ENCODE measurements around the gene IMP4.

Gene IMP4

DNA sequence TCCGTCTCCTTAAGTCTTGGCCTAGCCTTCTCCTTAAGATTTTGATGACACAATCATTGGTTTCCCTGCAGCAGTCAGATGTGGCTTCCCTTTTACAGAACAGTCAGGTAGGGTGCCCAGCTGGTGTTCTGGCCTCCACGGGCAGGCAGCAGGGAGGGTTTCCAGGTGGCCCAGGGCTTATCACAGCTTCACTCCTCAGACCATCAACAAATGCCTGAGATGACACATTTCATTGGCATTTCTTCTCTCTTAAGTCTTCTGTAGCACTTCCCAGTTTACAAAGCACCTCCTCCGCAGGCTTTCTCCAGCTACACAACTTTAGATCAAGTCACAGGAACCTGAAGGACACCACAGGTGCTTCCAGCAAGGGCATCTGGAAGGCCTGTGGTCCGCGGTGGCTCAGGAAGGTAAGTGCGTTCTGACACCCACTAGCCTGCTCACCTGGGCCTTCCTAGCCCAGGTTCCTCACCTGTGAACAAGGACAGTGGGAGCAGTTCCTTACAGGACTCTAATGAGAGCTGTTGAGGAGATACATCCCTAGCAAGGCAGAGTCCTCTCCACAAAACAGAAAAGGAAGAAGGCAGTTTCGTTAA, 50.7 kb downstream of the IMP4 start:
- no peaks in the 10 kb centered on the region for H3K79me2 ChIP-seq (ENCODE audit: low read length)
- H3K9ac ChIP-seq (ENCODE audit: low read length) = no peak overlapping the region
- no peaks in the 10 kb centered on the region for H3K27me3 ChIP-seq (ENCODE audit: low read depth, low read length)
- no peaks in the 10 kb centered on the region for H4K20me1 ChIP-seq (ENCODE audit: insufficient read depth, low read length)
- 0 out of 2 replicates have a peak overlapping the region, but pooled peaks have one; percentile 15 for H2AFZ ChIP-seq (ENCODE audit: low read depth, low read length)
- no peak overlapping the region for H3K4me3 ChIP-seq (ENCODE audit: low read length)
- H3K9me3 ChIP-seq (ENCODE audit: insufficient read depth, low read length) = peaks cover 3% of the 10 kb centered on the region; the same call in 1 of the 2 replicates
- H3K4me1 ChIP-seq (ENCODE audit: low read length) = peaks cover 31% of the 10 kb centered on the region
- TF ChIP-seq EZH2phosphoT487 (IDR thresholded peaks at IDR 0.05; ENCODE audit: low read depth) = no peak
- TF ChIP-seq, protein P1, sequence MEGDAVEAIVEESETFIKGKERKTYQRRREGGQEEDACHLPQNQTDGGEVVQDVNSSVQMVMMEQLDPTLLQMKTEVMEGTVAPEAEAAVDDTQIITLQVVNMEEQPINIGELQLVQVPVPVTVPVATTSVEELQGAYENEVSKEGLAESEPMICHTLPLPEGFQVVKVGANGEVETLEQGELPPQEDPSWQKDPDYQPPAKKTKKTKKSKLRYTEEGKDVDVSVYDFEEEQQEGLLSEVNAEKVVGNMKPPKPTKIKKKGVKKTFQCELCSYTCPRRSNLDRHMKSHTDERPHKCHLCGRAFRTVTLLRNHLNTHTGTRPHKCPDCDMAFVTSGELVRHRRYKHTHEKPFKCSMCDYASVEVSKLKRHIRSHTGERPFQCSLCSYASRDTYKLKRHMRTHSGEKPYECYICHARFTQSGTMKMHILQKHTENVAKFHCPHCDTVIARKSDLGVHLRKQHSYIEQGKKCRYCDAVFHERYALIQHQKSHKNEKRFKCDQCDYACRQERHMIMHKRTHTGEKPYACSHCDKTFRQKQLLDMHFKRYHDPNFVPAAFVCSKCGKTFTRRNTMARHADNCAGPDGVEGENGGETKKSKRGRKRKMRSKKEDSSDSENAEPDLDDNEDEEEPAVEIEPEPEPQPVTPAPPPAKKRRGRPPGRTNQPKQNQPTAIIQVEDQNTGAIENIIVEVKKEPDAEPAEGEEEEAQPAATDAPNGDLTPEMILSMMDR (IDR thresholded peaks at IDR 0.05; ENCODE audit: low read depth, low read length) = no peak
- no peaks in the 10 kb centered on the region for H3K36me3 ChIP-seq (replicated peaks; ENCODE audit: low read depth, low read length)
- H3K27ac ChIP-seq (ENCODE audit: low read length) = no peak overlapping the region; the same call in 1 of the 2 replicates
- peak overlapping the region; percentile 24; the same call in 1 of the 2 replicates for H3K4me2 ChIP-seq (ENCODE audit: low read length)
